H1 (cell line): ENCODE data around the gene SIAH3. TPM values are rescaled to one million over a fixed set of nuclear protein-coding genes. Genes with fewer than 3 reads are reported as not detected.

Experiments used
- CTCF ChIA-PET: fragments of 300-600 bp; sonication (Branson Sonifier 250); formaldehyde crosslinking; loops from one replicate; lab custom pipeline; 2021; ENCODE audit not compliant: partially characterized antibody; lab: Charles Lee
- POLR2A ChIA-PET: fragments of 300-600 bp; sonication (Branson Sonifier 250); formaldehyde crosslinking; loops from one replicate; lab custom pipeline; 2021; ENCODE audit warnings: inconsistent platforms; ENCODE audit not compliant: partially characterized antibody; lab: Charles Lee
- DNase-seq, 2 experiments: peaks; one replicate each; pipeline versions ENCODE4 v3.0.0 to v3.0.0-alpha.2; 2010 to 2022; ENCODE audit warnings: low spot score in 2 of 2, low read depth in 1 of 2, mixed read lengths in 1 of 2
- FAIRE-seq: peaks from 2 replicates; lab custom pipeline; 2011; peaks lifted over from hg19 to GRCh38; lab: Jason Lieb, UNC
- H2AFZ ChIP-seq: 2 replicates; pipeline ENCODE4 v1.8.1; 2012; ENCODE audit warnings: low read length, inconsistent platforms
- H2AK5ac ChIP-seq: 2 replicates; pipeline ENCODE4 v1.6.1; 2013; ENCODE audit warnings: low read depth, low read length
- H2BK120ac ChIP-seq: replicated peaks from 2 replicates; pipeline ENCODE3; 2013; ENCODE audit warnings: low read depth, low read length, inconsistent platforms
- H2BK12ac ChIP-seq: 2 replicates; pipeline ENCODE4 v1.6.1; 2013; ENCODE audit warnings: low read depth, low read length
- H2BK15ac ChIP-seq: 2 replicates; pipeline ENCODE4 v1.6.1; 2013; ENCODE audit warnings: low read length
- H2BK20ac ChIP-seq: 2 replicates; pipeline ENCODE4 v1.6.1; 2013; ENCODE audit warnings: low read length
- H2BK5ac ChIP-seq: 2 replicates; pipeline ENCODE4 v1.6.1; 2013; ENCODE audit warnings: low read depth, low read length
- H3K14ac ChIP-seq: 2 replicates; pipeline ENCODE4 v1.6.1; 2013; ENCODE audit warnings: inconsistent platforms; ENCODE audit not compliant: insufficient read length
- H3K18ac ChIP-seq: 2 replicates; pipeline ENCODE4 v1.6.1; 2013; ENCODE audit warnings: low read length; ENCODE audit errors: extremely low read depth
- H3K23ac ChIP-seq: 2 replicates; pipeline ENCODE4 v1.6.1; 2013; ENCODE audit warnings: inconsistent platforms; ENCODE audit not compliant: insufficient read length
- H3K23me2 ChIP-seq: 2 replicates; pipeline ENCODE4 v1.6.1; 2013; ENCODE audit warnings: low read depth, low read length
- H3K27ac ChIP-seq: 2 replicates; pipeline ENCODE4 v1.6.1; 2011; ENCODE audit warnings: low read depth, low read length, inconsistent platforms
- H3K27me3 ChIP-seq, 4 experiments: replicated peaks in 1 of 4; 1 replicate in 1 of 4; 2 replicates in 3 of 4; pipeline versions ENCODE4 v1.6.1 to v1.8.1; 2011 to 2013; ENCODE audit warnings: low read length in 3 of 4, mild to moderate bottlenecking in 3 of 4, inconsistent platforms in 2 of 4, mixed read lengths in 2 of 4, moderate library complexity in 1 of 4; ENCODE audit not compliant: control insufficient read depth in 3 of 4, insufficient read depth in 3 of 4; ENCODE audit errors: extremely low read depth in 1 of 4
- H3K36me3 ChIP-seq, 4 experiments: 2 replicates each; pipeline versions ENCODE4 v1.6.1 to v1.8.1; 2011 to 2013; ENCODE audit warnings: mild to moderate bottlenecking in 4 of 4, low read length in 3 of 4, moderate library complexity in 2 of 4, control low read depth in 1 of 4, inconsistent platforms in 1 of 4; ENCODE audit not compliant: insufficient read depth in 4 of 4, control insufficient read depth in 2 of 4
- H3K4ac ChIP-seq: replicated peaks from 2 replicates; pipeline ENCODE3; 2013; ENCODE audit warnings: low read length, low read depth, mixed read lengths, inconsistent platforms; ENCODE audit not compliant: insufficient read length
- H3K4me1 ChIP-seq, 4 experiments: replicated peaks in 1 of 4; 1 replicate in 1 of 4; 2 replicates in 3 of 4; pipeline versions ENCODE4 v1.6.1 to v1.8.1; 2011 to 2013; ENCODE audit warnings: low read length in 3 of 4, inconsistent platforms in 2 of 4, mixed read lengths in 1 of 4; ENCODE audit not compliant: insufficient read depth in 4 of 4, control insufficient read depth in 3 of 4
- H3K4me2 ChIP-seq, 2 experiments: 2 replicates each; pipeline versions ENCODE4 v1.6.1 to v1.8.1; 2011 to 2013; ENCODE audit warnings: low read depth in 2 of 2, low read length in 2 of 2, control low read depth in 1 of 2, inconsistent platforms in 1 of 2, mild to moderate bottlenecking in 1 of 2; ENCODE audit not compliant: insufficient read depth in 1 of 2
- H3K4me3 ChIP-seq, 4 experiments: fragments of 200-600, 300-600 bp in 1 of 4; sonication (generic), shearing (Covaris generic), sonication (Bioruptor Twin) in 1 of 4; 2 replicates each; pipeline versions ENCODE4 v1.5.1 to v1.8.1; 2011 to 2016; ENCODE audit warnings: low read length in 4 of 4, low read depth in 3 of 4, control low read depth in 2 of 4, inconsistent platforms in 2 of 4, mild to moderate bottlenecking in 2 of 4, mixed read lengths in 1 of 4, moderate library complexity in 1 of 4; ENCODE audit not compliant: insufficient read depth in 2 of 4; ENCODE audit errors: extremely low read depth in 1 of 4
- H3K56ac ChIP-seq: replicated peaks from 2 replicates; pipeline ENCODE3; 2013; ENCODE audit warnings: low read depth, mild to moderate bottlenecking, mixed read lengths, low read length, inconsistent platforms; ENCODE audit not compliant: insufficient read length
- H3K79me1 ChIP-seq: 2 replicates; pipeline ENCODE4 v1.6.1; 2013; ENCODE audit warnings: low read depth, low read length, control low read depth
- H3K79me2 ChIP-seq, 2 experiments: 2 replicates each; pipeline versions ENCODE4 v1.6.1 to v1.8.1; 2012 to 2013; ENCODE audit warnings: low read length in 2 of 2, mild to moderate bottlenecking in 2 of 2, inconsistent platforms in 1 of 2; ENCODE audit not compliant: insufficient read depth in 2 of 2, control insufficient read depth in 1 of 2
- H3K9ac ChIP-seq, 4 experiments: replicated peaks in 1 of 4; 1 replicate in 1 of 4; 2 replicates in 3 of 4; pipeline versions ENCODE4 v1.6.1 to v1.8.1; 2011 to 2013; ENCODE audit warnings: low read depth in 3 of 4, low read length in 3 of 4, control low read depth in 2 of 4, mild to moderate bottlenecking in 2 of 4, moderate library complexity in 2 of 4, inconsistent platforms in 1 of 4; ENCODE audit errors: extremely low read depth in 1 of 4
- H3K9me3 ChIP-seq, 2 experiments: 2 replicates each; pipeline versions ENCODE4 v1.6.1 to v1.8.1; 2012 to 2013; ENCODE audit warnings: mild to moderate bottlenecking in 2 of 2, moderate library complexity in 2 of 2, control low read depth in 1 of 2, inconsistent platforms in 1 of 2, low read depth in 1 of 2, low read length in 1 of 2, mixed read lengths in 1 of 2; ENCODE audit not compliant: insufficient read depth in 2 of 2
- H4K20me1 ChIP-seq, 2 experiments: replicated peaks in 1 of 2; 2 replicates each; pipeline versions ENCODE3 to v1.8.1; 2011 to 2013; ENCODE audit warnings: inconsistent platforms in 2 of 2, low read length in 2 of 2, mild to moderate bottlenecking in 1 of 2; ENCODE audit not compliant: insufficient read depth in 2 of 2, control insufficient read depth in 1 of 2
- H4K5ac ChIP-seq: 2 replicates; pipeline ENCODE4 v1.6.1; 2013; ENCODE audit warnings: low read length, low read depth, mixed read lengths, inconsistent platforms; ENCODE audit not compliant: insufficient read length
- H4K8ac ChIP-seq: 2 replicates; pipeline ENCODE4 v1.8.0; 2013; ENCODE audit warnings: mild to moderate bottlenecking, moderate library complexity, low read length, inconsistent platforms; ENCODE audit not compliant: insufficient read depth; ENCODE audit errors: extremely low read depth
- H4K91ac ChIP-seq: replicated peaks from 2 replicates; pipeline ENCODE3; 2013; ENCODE audit warnings: low read length, mixed read lengths, inconsistent platforms; ENCODE audit not compliant: insufficient read length
- BRCA1 ChIP-seq: IDR thresholded peaks from 2 replicates; pipeline ENCODE4 v1.6.1; 2012; ENCODE audit warnings: low read depth, low read length, improper control_type of control experiment
- HDAC2 ChIP-seq, 2 experiments: fragments of 300-600 bp in 1 of 2; sonication (generic) in 1 of 2; IDR thresholded peaks; 2 replicates each; pipeline ENCODE4 v1.6.1; 2011 to 2012; ENCODE audit warnings: low read depth in 2 of 2, low read length in 2 of 2, mild to moderate bottlenecking in 2 of 2, moderate library complexity in 2 of 2, borderline replicate concordance in 1 of 2, inconsistent platforms in 1 of 2
- MAX ChIP-seq: IDR thresholded peaks from 2 replicates; pipeline ENCODE4 v1.6.1; 2012; ENCODE audit warnings: inconsistent platforms
- WGBS, 2 experiments: shearing (Covaris generic) in 1 of 2; methylation state at CpG; one replicate each; pipeline versions ENCODE4 v1.1.6 to v1.1.7; 2013 to 2015; ENCODE audit warnings: low lambda C conversion rate in 2 of 2, mixed read lengths in 2 of 2, inconsistent platforms in 1 of 2, low coverage in 1 of 2, missing lambda C conversion rate in 1 of 2; ENCODE audit not compliant: insufficient replicate concordance in 2 of 2, insufficient coverage in 1 of 2, insufficient read length in 1 of 2; ENCODE audit errors: extremely low coverage in 1 of 2, missing lambda C conversion rate in 1 of 2; 5-methylcytosine and 5-hydroxymethylcytosine counted together
- polyA plus RNA-seq, 7 experiments: library from polyadenylated mRNA; depleted of rRNA in 3 of 7; stranded (reverse) in 5 of 7; unstranded in 2 of 7; fragments of >200 nt in 5 of 7; fragments of 200-250 nt in 2 of 7; gene quantifications; 1 replicate in 5 of 7; 2 replicates in 1 of 7; 4 replicates in 1 of 7; pipeline versions ENCODE4 v1.2.1 to v1.2.3, GENCODE V29; 2011 to 2013; ENCODE audit warnings: missing spikeins in 2 of 7, mixed read lengths in 2 of 7
- total RNA-seq: library from RNA; stranded (reverse); fragmentation: NEBNext Ultra II Directional; extraction: Animal tissue kit (Norgen Biotek cat#: 25700); gene quantifications from 2 replicates; pipeline ENCODE4 v1.2.1, GENCODE V29; 2021

The SIAH3 gene
- total and polyA plus RNA-seq, 2 of the 8 experiments (the other 6 are each of a cell fraction or from before 2014, with no cell fraction given): 0.15 to 0.17 TPM

- Histone ChIP-seq H3K14ac (no peak overlapping the region), H3K79me2 (no peaks in the 10 kb centered on the region), H3K4me1 (peaks cover 0 to 15% (median 10%) of the 10 kb centered on the region in 4 experiments; a peak in 6 of 7 replicates), H3K4ac (no peak overlapping the region), H3K4me2 (peak overlapping the region in 1 of 2 experiments; percentile 17; a peak in 2 of 4 replicates), H3K79me1 (no peaks in the 10 kb centered on the region), H2AK5ac (no peak overlapping the region), H3K27ac (no peak overlapping the region), H4K8ac (no peak overlapping the region), H2BK12ac (no peak overlapping the region), H2BK5ac (no peak overlapping the region), H3K27me3 (peaks cover 3 to 28% (median 16%) of the 10 kb centered on the region in 4 experiments), H3K9ac (no peak overlapping the region; a peak in 1 of 7 replicates), H2BK120ac (no peak overlapping the region), H3K4me3 (no peak overlapping the region), H3K56ac (no peak overlapping the region), H3K23ac (no peak overlapping the region), H4K5ac (no peak overlapping the region), H2BK15ac (no peak overlapping the region), H3K23me2 (peaks cover 11% of the 10 kb centered on the region), H4K91ac (no peak overlapping the region), H3K9me3 (no peaks in the 10 kb centered on the region), H4K20me1 (no peaks in the 10 kb centered on the region), H2AFZ (no peak overlapping the region), H3K18ac (no peak overlapping the region), H2BK20ac (no peak overlapping the region), H3K36me3 (no peaks in the 10 kb centered on the region)
- DNase-seq (no peak), FAIRE-seq (no peak)
- ChIA-PET CTCF (no interaction called here), POLR2A (no interaction called here)
- WGBS, 2 experiments: 58% methylated on average over 3 of the region's 3 CpGs; no CpG with 5 or more reads in 1 of the 2 experiments
- TF ChIP-seq HDAC2 (IDR thresholded peaks at IDR 0.05; ENCODE audit: borderline replicate concordance in 1 of 2, low read depth in 2 of 2, low read length in 2 of 2) (no peak), BRCA1 (no peak), MAX (no peak)
These were observed 941 bp upstream of the SIAH3 start for GRCh38 chr13:45852494-45852893.
